Stimulated activated CD8-positive, alpha-beta memory T cell treated with anti-CD3 and anti-CD28 coated beads, Interleukin-15, amount 100 ng/mL, for 4 hours (primary cell): ENCODE data around the gene HGD.

Experiments used
- DNase-seq, 2 donors: peaks; one replicate each; pipeline ENCODE4 v3.0.0-alpha.2; 2020; ENCODE audit warnings: low read depth in 2 of 2

HGD gene

DNA sequence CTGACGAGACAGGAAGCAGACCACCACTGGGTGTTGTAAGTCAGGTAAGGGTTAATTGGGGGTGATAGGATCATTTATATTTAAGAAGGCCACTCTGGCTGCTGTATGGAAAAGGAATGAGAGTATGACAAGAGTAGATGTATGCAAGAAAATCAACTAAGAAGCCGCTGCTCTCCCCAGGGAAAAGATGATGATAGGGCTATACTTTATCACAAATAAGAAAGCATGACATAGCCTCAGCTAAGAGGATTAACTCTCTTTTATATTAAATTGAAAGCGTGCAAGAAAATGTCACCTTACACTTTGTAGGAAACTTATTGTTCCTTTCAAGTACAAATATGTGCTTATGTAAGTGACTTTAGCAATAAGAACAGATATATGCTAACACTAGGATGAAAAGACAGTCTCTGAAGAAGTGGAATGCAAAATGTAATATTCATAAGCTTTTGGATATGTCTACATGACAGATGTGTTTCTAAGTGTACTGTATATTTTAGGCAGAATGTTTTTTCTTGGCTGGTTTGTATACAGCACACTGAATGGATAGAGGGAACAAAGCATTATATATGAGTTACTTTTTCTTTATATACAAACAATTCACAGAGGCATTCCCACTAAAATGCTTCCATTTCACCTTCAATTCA, 94.6 kb downstream of the HGD start:
- DNase-seq, result no peak
